CD4-positive, alpha-beta T cell treated with Interleukin-4 for 4 hours (primary cell): ENCODE measurements around the gene MVD.

ENCODE experiments used
- DNase-seq: peaks from one replicate; pipeline ENCODE4 v3.0.0-alpha.2; 2020

MVD gene, protein sequence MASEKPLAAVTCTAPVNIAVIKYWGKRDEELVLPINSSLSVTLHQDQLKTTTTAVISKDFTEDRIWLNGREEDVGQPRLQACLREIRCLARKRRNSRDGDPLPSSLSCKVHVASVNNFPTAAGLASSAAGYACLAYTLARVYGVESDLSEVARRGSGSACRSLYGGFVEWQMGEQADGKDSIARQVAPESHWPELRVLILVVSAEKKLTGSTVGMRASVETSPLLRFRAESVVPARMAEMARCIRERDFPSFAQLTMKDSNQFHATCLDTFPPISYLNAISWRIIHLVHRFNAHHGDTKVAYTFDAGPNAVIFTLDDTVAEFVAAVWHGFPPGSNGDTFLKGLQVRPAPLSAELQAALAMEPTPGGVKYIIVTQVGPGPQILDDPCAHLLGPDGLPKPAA

DNA sequence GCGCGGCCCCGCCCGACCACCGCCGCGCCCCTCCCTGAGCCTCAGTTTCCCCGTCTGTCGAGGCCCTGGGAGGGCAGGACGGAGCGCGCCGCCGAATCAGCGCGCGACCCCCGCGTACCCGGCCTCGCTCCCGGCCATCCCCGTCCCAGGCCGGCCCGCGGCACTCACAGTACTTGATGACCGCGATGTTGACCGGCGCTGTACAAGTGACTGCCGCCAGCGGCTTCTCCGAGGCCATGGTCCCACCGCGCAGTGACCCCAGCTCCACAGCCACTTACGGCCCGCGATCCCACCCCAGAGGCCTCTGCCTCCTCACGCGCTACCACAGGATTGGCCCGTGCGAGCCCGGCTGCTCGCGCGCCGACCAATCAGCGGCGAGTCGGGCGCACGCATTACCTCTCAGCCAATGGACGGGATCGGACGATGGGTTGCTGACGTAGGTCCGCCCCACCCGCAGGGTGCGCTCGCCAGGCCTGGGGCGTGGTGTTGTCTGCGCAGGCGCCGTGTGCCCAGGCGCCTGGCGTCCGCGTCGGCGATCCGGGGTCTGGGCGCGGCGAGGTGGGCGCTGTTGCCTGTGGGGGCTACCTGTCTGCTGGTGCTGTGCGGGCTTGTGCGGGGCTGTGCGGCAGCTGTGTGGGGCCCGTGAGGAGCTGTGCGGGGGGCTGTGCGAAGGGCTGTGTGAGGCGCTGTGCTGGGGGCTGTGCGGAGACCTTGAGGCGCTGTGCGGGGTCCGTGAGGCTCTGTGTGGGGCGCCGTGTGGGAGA is at the start of gene MVD:
Gene MVD (minus strand): TSS at position 249 of the 764 bp plus-strand sequence. CDS start 11 bp downstream, at position 238.
- DNase-seq = peak; percentile 95

DNA sequence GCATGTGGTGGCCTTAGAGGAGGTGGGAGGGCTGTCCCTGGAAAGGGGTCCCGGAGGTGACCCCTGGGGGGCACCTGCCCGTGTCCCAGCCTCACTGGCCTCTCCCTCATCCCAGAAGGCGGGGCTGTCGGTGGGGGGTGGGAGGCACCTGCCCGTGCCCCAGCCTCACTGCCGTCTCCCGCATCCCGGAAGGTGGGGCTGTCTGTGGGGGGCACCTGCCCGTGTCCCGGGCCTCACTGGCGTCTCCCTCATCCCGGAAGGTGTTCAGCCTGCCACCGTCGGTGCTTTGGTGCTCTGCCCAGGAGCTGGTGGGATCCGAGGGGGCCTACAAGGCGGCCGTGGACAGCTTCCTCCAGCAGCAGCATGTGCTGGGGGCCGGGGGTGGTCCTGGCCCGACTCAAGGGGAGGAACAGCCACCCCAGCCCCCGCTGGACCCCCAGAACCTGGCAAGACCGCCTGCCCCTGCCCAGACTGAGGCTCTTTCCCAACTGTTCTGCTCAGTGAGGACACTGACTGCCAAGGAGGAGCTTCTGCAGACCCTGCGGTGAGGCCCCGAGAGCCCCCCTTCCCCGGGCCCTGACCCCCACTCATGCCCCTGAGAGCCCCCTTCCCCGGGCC is 49.6 kb upstream of the MVD start:
- no peak for DNase-seq

DNA sequence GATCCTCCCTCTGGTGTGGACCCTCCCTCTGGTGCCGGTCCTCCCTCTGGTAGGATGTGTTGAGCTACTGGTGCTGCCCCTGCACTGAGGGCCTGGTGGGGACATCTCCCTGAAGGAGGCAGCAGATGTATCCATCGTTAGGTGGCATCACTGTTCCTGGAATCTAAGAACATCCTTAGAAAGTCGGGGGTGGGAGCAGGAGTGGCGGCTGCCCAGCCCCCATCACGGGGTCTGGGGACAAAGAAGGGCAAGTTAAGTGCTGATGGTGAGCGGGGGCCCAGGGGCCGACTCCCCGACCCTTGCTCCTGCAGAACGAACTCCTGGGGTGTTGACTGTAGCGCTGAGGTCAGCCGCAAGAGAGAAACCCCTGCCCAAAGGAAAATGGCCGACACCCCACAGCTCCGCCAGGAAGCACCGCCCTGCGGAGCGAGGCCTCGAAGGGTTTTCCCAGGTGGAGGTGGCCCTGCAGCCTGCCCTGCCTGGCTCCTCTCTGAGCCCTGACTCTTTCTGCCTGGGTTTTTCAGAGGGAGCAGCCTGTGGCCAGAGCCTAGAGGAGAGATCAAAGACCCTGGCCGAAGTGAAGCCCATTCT is 49.0 kb upstream of the MVD start:
- no peak for DNase-seq

GRCh38 chr16:88710556-88710955 is 47.7 kb upstream of the MVD start:
- no peak for DNase-seq

DNA sequence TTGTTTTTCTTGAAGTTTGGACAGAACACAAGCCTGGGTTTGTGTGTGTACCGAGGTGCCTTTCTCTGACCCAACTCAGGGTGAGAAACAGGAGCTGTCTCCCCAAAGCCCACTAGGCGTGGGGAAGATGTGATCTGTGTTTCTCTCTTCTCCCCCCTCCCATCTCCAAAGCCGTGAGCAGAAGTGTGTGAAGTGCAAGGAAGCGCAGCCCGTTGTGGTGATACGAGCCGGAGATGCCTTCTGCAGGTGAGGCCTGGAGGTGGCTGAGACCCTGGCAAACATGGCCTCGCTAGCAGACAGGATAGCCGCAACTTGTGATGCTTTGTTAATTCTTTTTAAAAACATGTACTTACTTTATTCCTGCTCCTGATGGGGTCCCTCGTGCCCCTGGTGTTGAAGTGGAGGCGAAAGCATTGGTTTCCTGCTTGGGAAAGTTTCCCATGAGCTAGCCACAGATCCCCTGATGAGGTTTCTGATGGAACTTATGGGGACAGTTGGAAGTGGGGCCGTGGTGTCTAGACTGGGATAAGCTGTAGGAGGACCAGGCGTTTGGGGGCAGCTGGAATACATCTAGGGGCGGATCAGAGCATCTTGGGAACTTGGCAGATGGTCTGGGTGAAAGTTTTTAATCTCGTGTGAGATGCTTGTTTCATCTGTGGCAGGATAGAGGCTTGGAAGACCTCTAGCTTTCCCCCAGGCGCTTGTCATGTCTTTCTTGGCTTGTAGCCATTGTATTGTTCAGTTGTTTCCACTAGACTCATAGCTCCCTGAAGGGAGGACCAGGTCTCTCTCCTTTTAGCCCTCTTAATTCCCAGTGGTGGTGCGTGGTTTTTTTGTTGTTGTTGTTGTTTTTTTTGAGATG is 44.3 kb upstream of the MVD start:
- no peak for DNase-seq

GRCh38 chr16:88706229-88706964 is 43.5 kb upstream of the MVD start, which contains the start of the genes CTU2 and RNF166:
Gene CTU2 (plus strand): TSS chr16:88706503. CDS start chr16:88706531, 28 bp downstream.
Gene RNF166 (minus strand): TSS chr16:88706408. CDS start chr16:88706325, 83 bp downstream.
- DNase-seq = peak; percentile 84

DNA sequence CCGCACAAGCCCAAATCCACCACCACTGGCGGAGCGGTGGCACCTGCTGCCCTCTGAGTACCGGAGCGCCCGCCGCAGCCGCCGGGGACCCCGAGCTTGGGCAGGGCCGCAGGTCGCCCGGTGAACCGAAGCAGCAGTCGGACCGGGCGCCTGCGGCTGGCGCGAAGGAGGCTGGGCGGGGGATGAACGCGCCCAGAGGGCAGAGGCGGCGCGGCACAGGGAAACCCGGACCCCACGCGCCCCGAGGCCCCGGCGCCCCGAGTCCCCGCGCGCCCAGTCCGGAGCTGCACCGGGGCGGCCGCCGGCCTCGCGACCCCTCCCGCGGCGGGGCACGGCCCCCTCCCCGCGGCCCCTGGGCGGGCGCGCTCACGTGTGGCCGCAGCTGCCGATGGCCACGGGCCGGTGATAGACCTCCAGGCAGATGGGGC is 42.9 kb upstream of the MVD start:
- DNase-seq = no peak

GRCh38 chr16:88705076-88705684 is 42.3 kb upstream of the MVD start:
- DNase-seq = peak; percentile 33

- peak; percentile 70 for DNase-seq
Measured at GRCh38 chr16:88703486-88704309, 40.8 kb upstream of the MVD start.

DNA sequence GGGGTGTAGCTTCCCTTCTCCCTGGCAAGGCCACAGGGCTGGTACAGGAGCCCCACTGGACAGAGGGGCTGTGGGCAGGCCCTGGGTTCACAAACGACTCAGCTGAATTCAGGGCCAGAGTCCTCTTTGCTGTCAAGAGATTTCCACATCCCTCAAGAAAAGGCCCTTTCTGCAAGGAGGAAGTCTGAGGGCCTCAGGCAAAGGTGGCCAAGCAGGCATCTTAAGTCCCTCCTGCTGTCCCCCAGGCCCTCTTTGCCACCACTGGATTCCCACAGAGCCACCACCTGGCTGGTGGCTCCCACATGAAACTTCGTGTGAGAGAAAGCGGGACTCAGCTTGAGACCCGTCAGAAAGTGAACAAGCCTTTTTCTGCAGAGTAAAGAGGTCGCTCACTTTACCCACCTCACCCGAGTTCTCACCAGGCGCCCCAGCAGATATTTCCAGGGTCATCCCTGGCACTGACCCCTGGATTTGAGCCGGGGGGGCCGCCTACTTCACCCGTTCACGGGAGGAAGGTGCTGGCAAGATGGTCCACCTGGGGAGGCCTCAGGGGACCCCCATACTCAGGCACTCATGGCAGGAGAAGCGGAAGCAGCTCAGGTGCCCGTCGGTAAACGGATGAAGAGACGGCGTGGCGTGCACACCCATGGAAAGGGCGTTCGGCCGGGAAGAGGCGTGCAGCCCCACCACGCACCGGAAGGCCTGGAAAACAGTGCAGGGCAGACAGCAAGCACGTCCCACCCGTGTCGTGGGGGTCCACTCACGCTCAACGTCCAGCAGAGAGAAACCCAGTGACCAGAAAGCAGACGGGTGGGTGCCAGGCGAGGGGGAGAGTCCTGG is 39.7 kb upstream of the MVD start:
- DNase-seq = no peak

DNA sequence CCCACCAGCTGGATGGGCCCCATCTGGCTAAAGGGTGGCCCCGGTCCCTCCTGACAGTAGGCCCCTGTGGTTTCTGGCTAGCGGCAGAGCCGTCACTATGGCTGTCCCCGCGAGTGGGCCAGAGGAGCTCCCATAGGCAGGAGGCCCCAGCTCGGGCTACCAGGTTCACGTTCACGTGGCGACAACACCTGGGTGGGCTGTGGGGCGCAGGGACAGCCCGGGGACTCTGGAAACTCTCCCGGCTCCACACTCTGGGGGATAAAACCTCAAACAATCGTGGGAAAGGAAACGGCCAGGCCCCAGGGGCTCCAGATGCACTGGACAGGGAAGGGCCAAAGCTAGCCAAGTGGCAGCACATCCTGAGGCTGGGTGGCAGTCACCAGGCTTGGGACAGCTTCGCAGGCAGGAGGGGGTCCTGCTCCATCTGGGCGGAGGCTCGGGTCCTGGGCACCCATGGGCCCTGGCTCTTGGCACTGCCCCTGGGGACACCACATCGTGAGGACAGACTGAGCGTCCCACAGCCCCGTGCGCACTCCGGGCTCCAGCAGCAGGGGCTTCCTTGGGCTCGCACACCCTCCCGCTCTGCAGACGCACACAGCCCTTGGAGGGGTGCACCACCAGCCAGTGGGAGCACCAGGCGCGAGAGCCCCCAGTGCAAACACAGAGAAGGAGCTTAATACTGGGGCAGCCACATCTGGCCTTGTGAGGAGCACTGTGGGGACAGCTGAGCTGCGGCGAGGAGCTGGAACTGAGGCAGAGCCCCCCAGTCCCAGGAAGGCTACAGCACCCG is 38.9 kb upstream of the MVD start:
- DNase-seq = no peak

- peak; percentile 95 for DNase-seq
Measured at GRCh38 chr16:88700636-88701482, 38.0 kb upstream of the MVD start.

DNA sequence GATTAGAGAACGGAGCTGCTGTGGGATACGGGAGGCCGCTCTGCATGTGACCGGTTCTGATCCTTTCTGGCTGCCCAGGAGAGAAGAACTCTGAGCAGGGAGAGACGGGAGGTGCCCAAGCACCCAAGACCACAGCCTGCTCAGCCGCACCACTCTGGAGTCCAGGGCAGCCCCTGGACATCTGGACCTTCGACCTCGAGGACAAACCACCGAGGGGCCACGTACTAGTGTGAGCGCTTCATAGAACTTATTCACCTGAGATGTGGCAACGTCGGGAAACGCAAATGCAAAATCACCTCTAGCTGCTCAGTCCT is 37.4 kb upstream of the MVD start:
- DNase-seq = no peak

- DNase-seq = no peak
Measured at GRCh38 chr16:88699180-88699579, 36.3 kb upstream of the MVD start.

DNA sequence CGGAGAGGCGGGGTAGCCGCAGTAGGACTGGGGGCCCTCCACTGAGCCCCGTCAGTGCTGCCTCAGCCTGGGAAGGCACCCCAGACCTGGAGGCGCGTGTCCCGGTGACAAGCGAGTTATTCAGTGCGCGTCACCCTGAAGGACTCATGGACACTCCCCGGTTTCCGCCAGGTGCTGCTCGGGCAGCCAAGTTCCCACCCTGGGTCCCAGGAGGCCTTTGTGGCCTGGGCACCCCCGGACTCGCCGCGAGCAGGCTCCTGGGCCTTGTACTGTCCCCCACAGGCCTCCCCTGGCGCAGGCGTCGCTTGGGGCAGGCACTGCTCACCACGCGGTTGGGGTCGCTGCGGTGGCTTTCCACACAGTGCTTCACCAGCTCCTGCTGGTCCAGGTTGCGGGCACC is 35.8 kb upstream of the MVD start:
- DNase-seq = no peak

DNA sequence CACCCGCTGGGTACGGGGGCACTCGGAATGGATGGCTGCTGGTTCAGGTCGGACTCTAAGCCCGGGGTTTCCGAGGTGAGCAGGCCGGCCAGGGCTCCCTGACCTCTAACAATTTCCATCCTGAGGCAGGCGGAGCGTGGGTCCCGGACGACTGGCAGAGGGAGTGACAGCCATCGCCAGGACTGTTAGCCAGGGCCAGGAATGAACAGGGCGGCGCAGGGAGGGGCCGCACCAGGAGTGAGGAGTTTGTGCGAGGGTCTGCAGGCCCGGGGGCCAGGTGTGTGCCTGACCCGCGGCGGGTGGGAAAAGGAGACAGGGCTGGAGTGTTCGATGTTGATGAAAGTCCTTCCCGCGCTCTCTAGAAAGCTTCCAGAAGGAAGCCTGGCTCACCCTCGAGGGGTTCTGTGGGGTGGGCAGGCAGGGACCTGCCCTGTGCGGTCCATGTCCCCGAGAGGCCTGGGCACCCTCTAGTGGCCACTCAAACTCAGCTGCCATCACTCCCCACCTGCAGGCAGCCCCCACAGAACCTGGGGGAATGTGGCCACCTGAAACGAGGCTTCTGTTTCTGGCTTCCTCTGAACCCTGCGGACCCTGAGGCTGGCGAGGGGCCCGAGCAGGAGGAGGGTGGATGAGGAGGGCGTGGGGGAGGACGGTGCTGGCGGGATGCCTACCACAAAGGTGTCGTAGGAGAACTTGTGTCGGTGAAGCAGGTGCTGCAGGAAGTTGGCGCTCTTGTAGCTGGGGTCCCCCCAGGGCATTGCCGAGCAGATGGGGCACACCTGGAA is 35.1 kb upstream of the MVD start:
- DNase-seq = no peak
